CD4-positive, alpha-beta memory T cell (primary cell): ENCODE results near the gene RASSF7. TPM values are rescaled to one million over a fixed set of nuclear protein-coding genes. Genes with fewer than 3 reads are reported as not detected.

ENCODE experiments used
- CTCF ChIA-PET: fragments of 350-600 bp; sonication (Branson Sonifier 250); formaldehyde crosslinking; loops from one replicate; lab custom pipeline; 2021; ENCODE audit warnings: inconsistent platforms; ENCODE audit not compliant: partially characterized antibody; lab: Charles Lee
- POLR2A ChIA-PET: fragments of 350-600 bp; sonication (Branson Sonifier 250); formaldehyde crosslinking; loops from one replicate; lab custom pipeline; 2021; ENCODE audit not compliant: partially characterized antibody; lab: Charles Lee
- DNase-seq, 5 donors: peaks; one replicate each; pipeline versions ENCODE4 v3.0.0 to v3.0.0-alpha.2; 2020 to 2022; ENCODE audit warnings: mixed read lengths in 1 of 5
- H3K27ac ChIP-seq: one replicate; pipeline ENCODE4 v1.7.0; 2013; ENCODE audit warnings: low read depth, low read length
- H3K27me3 ChIP-seq: 2 replicates; pipeline ENCODE4 v1.7.0; 2013; ENCODE audit warnings: mild to moderate bottlenecking, low read length, moderate library complexity; ENCODE audit not compliant: insufficient read depth
- H3K36me3 ChIP-seq: 2 replicates; pipeline ENCODE4 v1.7.0; 2013; ENCODE audit warnings: mild to moderate bottlenecking, low read length, moderate library complexity; ENCODE audit not compliant: insufficient read depth
- H3K4me1 ChIP-seq: 2 replicates; pipeline ENCODE4 v1.7.0; 2013; ENCODE audit warnings: mild to moderate bottlenecking, low read length, moderate library complexity; ENCODE audit not compliant: insufficient read depth
- H3K4me3 ChIP-seq, 2 donors: one replicate each; pipeline ENCODE4 v1.7.0; 2013; ENCODE audit warnings: low read length in 2 of 2, mild to moderate bottlenecking in 1 of 2
- H3K9me3 ChIP-seq, 2 donors: one replicate each; pipeline ENCODE4 v1.7.0; 2013; ENCODE audit warnings: low read length in 2 of 2, control low read depth in 1 of 2; ENCODE audit not compliant: control insufficient read depth in 1 of 2
- H3K27ac Mint-ChIP-seq, 7 donors: one replicate each; pipeline ENCODE4 v1.8.0; 2020 to 2021; ENCODE audit warnings: mixed read lengths in 7 of 7, mild to moderate bottlenecking in 6 of 7, inconsistent platforms in 3 of 7, moderate library complexity in 3 of 7
- H3K27me3 Mint-ChIP-seq, 2 donors: one replicate each; pipeline ENCODE4 v1.8.0; 2020 to 2021; ENCODE audit warnings: mixed read lengths in 2 of 2
- H3K36me3 Mint-ChIP-seq, 2 donors: one replicate each; pipeline ENCODE4 v1.8.0; 2020 to 2021; ENCODE audit warnings: mixed read lengths in 2 of 2, inconsistent platforms in 1 of 2, mild to moderate bottlenecking in 1 of 2
- H3K4me1 Mint-ChIP-seq, 4 donors: one replicate each; pipeline ENCODE4 v1.8.0; 2020 to 2021; ENCODE audit warnings: mixed read lengths in 4 of 4, mild to moderate bottlenecking in 1 of 4
- H3K4me3 Mint-ChIP-seq, 8 donors: one replicate each; pipeline ENCODE4 v1.8.0; 2020 to 2021; ENCODE audit warnings: mixed read lengths in 8 of 8, mild to moderate bottlenecking in 7 of 8, moderate library complexity in 6 of 8, inconsistent platforms in 3 of 8
- H3K9me3 Mint-ChIP-seq, 8 donors: one replicate each; pipeline ENCODE4 v1.8.0; 2020 to 2021; ENCODE audit warnings: mixed read lengths in 8 of 8, mild to moderate bottlenecking in 5 of 8, inconsistent platforms in 3 of 8, moderate library complexity in 1 of 8
- intact Hi-C: fragments of 100-400 bp; cut with micrococcal nuclease; formaldehyde crosslinking; loops from one replicate; pipeline ENCODE4 v1.15.1; 2023
- polyA plus RNA-seq, 2 donors: library from polyadenylated mRNA; unstranded; fragments of 300-500 nt; fragmentation: Illumina TruSeq; gene quantifications; one replicate each; pipeline ENCODE4 v1.2.3, GENCODE V29; 2021
- total RNA-seq, 2 experiments: library from RNA; stranded (reverse); gene quantifications; one replicate each; pipeline ENCODE4 v1.2.3, GENCODE V29; 2021

RASSF7 gene
- total and polyA plus RNA-seq, 4 experiments from 2014 or later = 38.4 to 55.2 (median 48.2) TPM

DNA sequence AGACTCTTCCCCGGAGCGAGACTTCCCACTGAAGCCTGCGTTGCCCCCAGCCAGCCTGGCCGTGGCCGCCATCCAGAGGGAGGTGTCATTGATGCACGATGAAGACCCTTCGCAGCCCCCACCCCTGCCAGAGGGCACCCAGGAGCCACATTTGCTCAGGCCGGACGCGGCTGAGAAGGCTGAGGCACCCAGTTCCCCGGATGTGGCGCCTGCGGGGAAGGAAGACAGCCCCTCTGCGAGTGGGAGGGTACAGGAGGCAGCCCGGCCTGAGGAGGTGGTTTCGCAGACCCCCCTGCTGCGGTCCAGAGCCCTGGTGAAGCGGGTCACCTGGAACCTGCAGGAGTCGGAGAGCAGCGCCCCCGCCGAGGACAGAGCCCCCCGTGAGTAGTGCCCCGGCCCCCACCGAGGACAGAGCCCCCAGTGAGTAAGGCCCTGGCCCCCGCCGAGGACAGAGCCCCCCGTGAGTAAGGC is 48.6 kb downstream of the RASSF7 start:
- H3K36me3 ChIP-seq = peaks cover 74% of the 10 kb centered on the region
- CTCF ChIA-PET = no interaction called here
- no peaks in the 10 kb centered on the region for H3K9me3 ChIP-seq
- H3K4me1 Mint-ChIP-seq = peaks cover 2 to 21% (median 11%) of the 10 kb centered on the region in 4 donors
- peak in 1 of 5 donors; percentile 25 for DNase-seq
- no peaks in the 10 kb centered on the region for H3K27me3 Mint-ChIP-seq
- no peaks in the 10 kb centered on the region for H3K27me3 ChIP-seq
- H3K4me3 ChIP-seq = no peak overlapping the region
- no peaks in the 10 kb centered on the region for H3K9me3 Mint-ChIP-seq
- H3K4me1 ChIP-seq = peaks cover 14% of the 10 kb centered on the region
- intact Hi-C loops = no loop called here
- H3K27ac ChIP-seq = no peak overlapping the region
- H3K36me3 Mint-ChIP-seq = peaks cover 14 to 39% of the 10 kb centered on the region in 2 donors
- peak overlapping the region in 1 of 7 donors; percentile 29 for H3K27ac Mint-ChIP-seq
- no peak overlapping the region for H3K4me3 Mint-ChIP-seq
- POLR2A ChIA-PET = no interaction called here

DNA sequence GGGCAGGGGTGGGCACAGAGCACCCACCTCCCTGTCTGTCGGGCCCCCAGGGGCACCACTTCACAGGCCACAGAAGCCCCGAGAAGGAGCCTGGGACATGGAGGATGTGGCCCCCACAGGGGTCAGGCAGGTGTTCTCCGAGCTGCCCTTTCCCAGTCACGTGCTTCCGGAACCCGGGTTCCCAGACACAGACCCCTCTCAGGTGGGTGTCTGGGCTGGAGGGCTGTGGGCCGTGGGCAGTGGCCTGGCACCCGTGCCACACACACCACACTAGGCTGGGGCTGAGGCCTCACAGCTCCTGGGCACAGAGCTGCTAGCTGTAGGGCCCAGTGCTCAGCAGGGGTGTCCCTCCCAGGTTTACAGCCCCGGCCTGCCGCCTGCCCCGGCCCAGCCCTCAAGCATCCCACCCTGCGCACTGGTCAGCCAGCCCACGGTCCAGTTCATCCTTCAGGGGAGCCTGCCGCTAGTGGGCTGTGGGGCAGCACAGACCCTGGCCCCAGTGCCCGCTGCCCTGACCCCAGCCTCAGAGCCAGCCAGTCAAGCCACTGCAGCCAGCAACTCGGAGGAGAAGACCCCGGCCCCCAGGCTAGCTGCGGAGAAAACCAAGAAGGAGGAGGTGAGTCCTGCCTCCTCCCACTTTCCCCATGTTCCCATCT is 49.5 kb downstream of the RASSF7 start:
- H3K9me3 ChIP-seq = no peaks in the 10 kb centered on the region
- H3K36me3 Mint-ChIP-seq = peaks cover 10 to 33% of the 10 kb centered on the region in 2 donors
- H3K36me3 ChIP-seq = peaks cover 68% of the 10 kb centered on the region
- H3K27ac ChIP-seq = no peak overlapping the region
- peak in 1 of 5 donors; percentile 17 for DNase-seq
- intact Hi-C loops = no loop called here
- H3K27me3 ChIP-seq = no peaks in the 10 kb centered on the region
- no peak overlapping the region for H3K4me3 Mint-ChIP-seq
- H3K4me1 ChIP-seq = peaks cover 23% of the 10 kb centered on the region
- POLR2A ChIA-PET = interaction anchor here (2.5 kb wide), 1 partner anchor 75 kb away, joined by 7 read pairs; the partner anchor contains the start of gene HRAS
- H3K27me3 Mint-ChIP-seq = no peaks in the 10 kb centered on the region
- no peaks in the 10 kb centered on the region for H3K9me3 Mint-ChIP-seq
- H3K4me3 ChIP-seq = no peak overlapping the region
- peak overlapping the region in 2 of 7 donors; percentile 70 to 93 for H3K27ac Mint-ChIP-seq
- H3K4me1 Mint-ChIP-seq = peaks cover 4 to 23% (median 15%) of the 10 kb centered on the region in 4 donors
- CTCF ChIA-PET = no interaction called here

DNA sequence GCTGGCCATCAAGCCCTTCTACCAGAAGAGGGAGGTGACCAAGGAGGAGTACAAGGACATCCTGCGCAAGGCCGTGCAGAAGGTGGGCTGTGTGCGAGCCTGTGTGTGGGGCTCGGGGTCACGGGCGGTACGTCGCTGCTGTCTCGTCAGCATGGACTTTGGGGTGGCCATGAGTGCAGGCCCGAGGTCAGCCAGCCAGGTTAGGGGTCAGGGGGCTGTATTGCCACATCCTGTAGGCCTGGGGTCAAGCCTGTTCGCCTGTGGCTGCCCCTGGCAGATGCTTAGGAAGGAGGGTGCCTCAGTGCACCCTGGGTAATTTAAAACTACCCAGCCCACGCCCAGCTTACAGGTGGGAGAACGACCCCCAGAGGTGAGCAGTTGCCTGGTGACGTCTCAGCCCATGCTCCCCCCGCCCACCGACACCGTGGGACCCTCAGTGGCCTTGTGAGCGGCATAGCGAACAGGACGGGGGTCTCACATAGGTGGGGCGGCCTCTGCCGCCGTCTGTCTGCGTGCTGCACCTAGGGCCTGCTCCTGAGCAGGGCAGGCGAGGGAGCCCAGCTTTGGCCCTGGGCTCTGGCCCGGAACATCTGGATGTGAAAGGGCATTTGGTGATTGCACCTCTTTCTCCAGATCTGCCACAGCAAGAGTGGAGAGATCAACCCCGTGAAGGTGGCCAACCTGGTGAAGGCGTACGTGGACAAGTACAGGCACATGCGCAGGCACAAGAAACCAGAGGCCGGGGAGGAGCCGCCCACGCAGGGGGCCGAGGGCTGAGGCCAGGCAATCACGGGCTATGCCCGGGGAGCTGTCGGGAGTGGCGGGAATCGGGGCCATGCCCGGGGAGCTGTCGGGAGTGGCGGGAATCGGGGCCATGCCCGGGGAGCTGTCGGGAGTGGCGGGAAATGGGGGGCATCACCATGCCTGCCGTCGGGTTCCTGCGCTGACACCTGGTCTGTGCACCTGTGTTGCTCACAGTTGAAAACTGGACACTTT is 50.5 kb downstream of the RASSF7 start:
- DNase-seq = peak in 1 of 5 donors; percentile 12
- no peaks in the 10 kb centered on the region for H3K27me3 ChIP-seq
- no peak overlapping the region for H3K4me3 Mint-ChIP-seq
- no peaks in the 10 kb centered on the region for H3K9me3 ChIP-seq
- H3K9me3 Mint-ChIP-seq = peaks cover 0 to 2% (median 0%) of the 10 kb centered on the region in 8 donors
- intact Hi-C loops = no loop called here
- H3K27ac ChIP-seq = no peak overlapping the region
- CTCF ChIA-PET = no interaction called here
- H3K36me3 ChIP-seq = peaks cover 58% of the 10 kb centered on the region
- peaks cover 5 to 31% (median 18%) of the 10 kb centered on the region in 4 donors for H3K4me1 Mint-ChIP-seq
- H3K4me1 ChIP-seq = peaks cover 25% of the 10 kb centered on the region
- H3K36me3 Mint-ChIP-seq = peaks cover 10 to 33% of the 10 kb centered on the region in 2 donors
- POLR2A ChIA-PET = interaction anchor here (0.8 to 4.1 kb wide), 9 partner anchors 33 to 185 kb away, joined by 3 to 27 read pairs (median 3); partner anchors contain the start of genes DEAF1, HRAS, PHRF1 and TMEM80
- no peak overlapping the region for H3K4me3 ChIP-seq
- H3K27ac Mint-ChIP-seq = peak overlapping the region in 5 of 7 donors; percentile 88 to 95 (median 93)
- no peaks in the 10 kb centered on the region for H3K27me3 Mint-ChIP-seq

DNA sequence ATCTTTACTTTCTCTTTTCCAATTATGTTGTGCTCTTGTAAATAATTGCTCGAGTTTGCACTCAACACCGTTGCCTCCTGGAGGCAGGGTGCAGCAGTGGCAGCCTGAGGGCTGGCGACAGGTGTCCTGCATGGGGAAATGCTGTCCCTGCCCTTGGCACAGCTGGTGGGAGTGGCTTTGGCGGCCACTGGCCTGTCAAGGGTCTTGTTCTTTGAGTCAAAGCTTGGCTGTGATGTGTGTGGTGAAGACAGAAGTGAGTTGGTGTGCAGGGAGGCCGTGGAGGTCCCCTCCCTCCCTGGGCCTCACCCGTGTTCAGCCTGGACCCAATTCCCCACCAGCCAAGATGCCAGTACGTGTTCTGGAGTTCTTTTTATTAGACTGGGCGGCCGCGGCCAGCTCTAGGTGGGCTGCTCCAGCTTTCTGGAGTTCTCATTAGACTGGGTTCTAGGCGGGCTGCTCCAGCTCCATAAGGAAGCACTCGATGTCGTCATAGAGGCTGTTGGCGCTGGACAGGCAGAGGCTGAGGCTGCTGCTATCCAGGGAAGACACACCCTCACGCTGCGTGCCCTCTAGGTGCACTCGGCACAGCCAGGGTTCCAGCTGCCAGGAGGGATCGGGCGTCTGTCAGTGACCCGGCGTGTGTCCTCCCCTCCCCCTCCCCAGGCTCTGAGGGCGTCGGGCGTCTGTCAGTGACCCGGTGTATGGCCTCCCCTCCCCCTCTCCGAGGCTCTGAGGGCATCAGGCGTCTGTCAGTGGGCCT is 51.6 kb downstream of the RASSF7 start:
- ChIA-PET CTCF (no interaction called here), POLR2A (interaction anchor here (0.8 to 4.1 kb wide), 16 partner anchors 11 to 184 kb away, joined by 3 to 27 read pairs (median 4); partner anchors contain the start of genes DEAF1, HRAS, PHRF1 and TMEM80)
- peak in 1 of 5 donors; percentile 45 for DNase-seq
- peaks cover 4 to 25% of the 10 kb centered on the region in 2 donors for H3K36me3 Mint-ChIP-seq
- Histone ChIP-seq H3K9me3 (no peaks in the 10 kb centered on the region), H3K4me3 (no peak overlapping the region), H3K27ac (peak overlapping the region; percentile 96), H3K4me1 (peaks cover 29% of the 10 kb centered on the region), H3K27me3 (no peaks in the 10 kb centered on the region), H3K36me3 (peaks cover 47% of the 10 kb centered on the region)
- H3K4me1 Mint-ChIP-seq = peaks cover 6 to 35% (median 20%) of the 10 kb centered on the region in 4 donors
- peak overlapping the region; percentile 72 to 95 (median 93) for H3K27ac Mint-ChIP-seq
- H3K9me3 Mint-ChIP-seq = peaks cover 0 to 4% (median 0%) of the 10 kb centered on the region in 8 donors
- peak overlapping the region in 3 of 8 donors; percentile 8 to 46 (median 12) for H3K4me3 Mint-ChIP-seq
- no peaks in the 10 kb centered on the region for H3K27me3 Mint-ChIP-seq
- intact Hi-C loops = loop anchor here (2.0 kb wide), 2 partner anchors 52 to 110 kb away; partner anchors contain the start of genes LMNTD2 and RASSF7

DNA sequence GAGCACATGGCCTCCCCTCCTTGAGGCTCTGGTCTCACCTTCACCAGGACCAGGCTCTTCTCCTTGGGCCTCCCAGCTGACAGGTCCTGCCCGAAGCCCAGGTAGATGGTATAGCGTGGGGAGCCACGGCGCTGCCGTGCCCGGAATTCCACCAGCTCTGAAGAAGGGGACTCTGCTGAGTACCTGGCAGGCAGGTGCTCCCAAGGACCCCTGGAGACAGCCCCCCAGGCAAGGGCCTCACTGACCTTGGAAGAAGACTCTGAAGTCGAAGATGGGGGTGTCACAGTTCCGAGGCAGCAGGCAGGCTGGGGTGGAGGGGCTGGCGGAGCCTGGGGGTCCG is 52.2 kb downstream of the RASSF7 start:
- ChIA-PET POLR2A (interaction anchor here (0.9 to 4.1 kb wide), 11 partner anchors 12 to 196 kb away, joined by 3 to 27 read pairs (median 4); partner anchors contain the start of genes HRAS, PHRF1 and RPLP2), CTCF (no interaction called here)
- DNase-seq = peak in 1 of 5 donors; percentile 40
- H3K36me3 Mint-ChIP-seq = peaks cover 4 to 25% of the 10 kb centered on the region in 2 donors
- H3K4me1 Mint-ChIP-seq = peaks cover 6 to 35% (median 20%) of the 10 kb centered on the region in 4 donors
- Histone ChIP-seq H3K4me1 (peaks cover 29% of the 10 kb centered on the region), H3K4me3 (no peak overlapping the region), H3K27ac (peak overlapping the region; percentile 96), H3K9me3 (no peaks in the 10 kb centered on the region), H3K36me3 (peaks cover 42% of the 10 kb centered on the region), H3K27me3 (no peaks in the 10 kb centered on the region)
- peak overlapping the region in 6 of 7 donors; percentile 73 to 95 (median 90) for H3K27ac Mint-ChIP-seq
- intact Hi-C loops = loop anchor here (2.0 kb wide), 2 partner anchors 52 to 110 kb away; partner anchors contain the start of genes LMNTD2 and RASSF7
- no peaks in the 10 kb centered on the region for H3K27me3 Mint-ChIP-seq
- H3K9me3 Mint-ChIP-seq = peaks cover 0 to 4% (median 0%) of the 10 kb centered on the region in 8 donors
- H3K4me3 Mint-ChIP-seq = no peak overlapping the region

DNA sequence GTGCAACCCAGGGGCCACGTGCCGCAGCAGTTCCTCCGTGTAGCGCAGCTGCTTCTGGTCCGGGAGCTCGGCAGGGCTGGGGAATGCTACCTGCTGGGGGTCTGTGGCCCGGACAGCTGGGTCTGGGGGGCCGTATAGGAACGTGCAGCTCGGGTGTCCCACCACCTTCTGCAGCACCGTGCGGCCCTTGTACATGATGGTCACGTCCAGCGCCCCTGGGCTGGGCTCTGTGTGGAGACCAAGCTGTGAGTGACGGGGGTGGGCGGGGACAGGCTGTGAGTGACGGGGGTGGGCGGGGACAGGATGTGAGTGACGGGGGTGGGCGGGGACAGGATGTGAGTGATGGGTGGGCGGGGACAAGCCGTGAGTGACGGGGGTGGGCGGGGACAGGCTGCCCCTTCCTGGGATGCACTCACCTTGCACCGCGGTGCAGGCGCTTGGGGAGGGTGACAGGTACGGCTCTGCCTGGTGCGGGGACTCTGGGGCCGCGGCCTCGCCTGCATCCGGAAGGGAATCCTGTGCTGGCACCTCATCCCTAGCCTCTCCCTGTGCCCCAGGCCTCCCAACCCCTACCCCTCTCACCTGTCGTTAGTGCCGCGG is 52.7 kb downstream of the RASSF7 start:
- Mint-ChIP-seq H3K4me3 (peak overlapping the region in 3 of 8 donors; percentile 29 to 77 (median 76)), H3K27ac (peak overlapping the region in 6 of 7 donors; percentile 87 to 93 (median 90)), H3K4me1 (peaks cover 6 to 35% (median 20%) of the 10 kb centered on the region in 4 donors), H3K36me3 (peaks cover 4 to 21% of the 10 kb centered on the region in 2 donors), H3K27me3 (no peaks in the 10 kb centered on the region), H3K9me3 (peaks cover 0 to 4% (median 0%) of the 10 kb centered on the region in 8 donors)
- no peaks in the 10 kb centered on the region for H3K27me3 ChIP-seq
- peak; percentile 71 to 90 (median 78) for DNase-seq
- intact Hi-C loops = loop anchor here (2.0 kb wide), 2 partner anchors 53 to 109 kb away; partner anchors contain the start of genes LMNTD2 and RASSF7
- H3K4me3 ChIP-seq = no peak overlapping the region
- H3K36me3 ChIP-seq = peaks cover 36% of the 10 kb centered on the region
- H3K4me1 ChIP-seq = peaks cover 29% of the 10 kb centered on the region
- no peaks in the 10 kb centered on the region for H3K9me3 ChIP-seq
- CTCF ChIA-PET = interaction anchor here (0.7 to 1.3 kb wide), 2 partner anchors 83 to 152 kb away, joined by 3 to 5 read pairs; no protein-coding TSS in a partner anchor
- POLR2A ChIA-PET = interaction anchor here (0.9 to 4.1 kb wide), 10 partner anchors 12 to 196 kb away, joined by 3 to 27 read pairs (median 5); partner anchors contain the start of genes PHRF1 and RPLP2
- H3K27ac ChIP-seq = peak overlapping the region; percentile 96
